Measurements from ENCODE around the gene SDHAF1.
"Not testable (repeated sequence)": the region's sequence is repeated elsewhere in the genome, so short reads cannot be mapped to it uniquely, and the experiment has no call there.

Gene SDHAF1

DNA sequence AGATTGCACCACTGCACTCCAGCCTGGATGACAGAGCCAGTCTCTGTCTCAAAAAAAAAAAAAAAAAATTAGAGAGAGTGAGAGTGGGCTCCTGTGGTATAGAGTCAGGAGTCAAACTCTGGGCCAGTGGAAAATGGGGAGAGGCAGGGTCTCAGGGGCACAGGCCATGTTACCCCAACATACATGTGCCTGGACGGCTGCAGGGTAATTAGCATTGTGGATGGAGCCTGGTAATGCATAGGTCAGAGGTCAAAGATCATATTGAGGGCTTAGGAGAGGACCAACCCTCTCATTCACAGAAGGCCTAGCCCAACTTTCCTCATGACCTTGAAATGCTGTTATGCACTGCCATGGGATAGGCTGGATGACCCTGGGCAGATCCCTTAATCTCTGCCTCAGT lies 30.6 kb downstream of the SDHAF1 start:
- no peak for DNase-seq

GRCh38 chr19:36026091-36026876 lies 31.3 kb downstream of the SDHAF1 start:
- DNase-seq, result no peak

DNA sequence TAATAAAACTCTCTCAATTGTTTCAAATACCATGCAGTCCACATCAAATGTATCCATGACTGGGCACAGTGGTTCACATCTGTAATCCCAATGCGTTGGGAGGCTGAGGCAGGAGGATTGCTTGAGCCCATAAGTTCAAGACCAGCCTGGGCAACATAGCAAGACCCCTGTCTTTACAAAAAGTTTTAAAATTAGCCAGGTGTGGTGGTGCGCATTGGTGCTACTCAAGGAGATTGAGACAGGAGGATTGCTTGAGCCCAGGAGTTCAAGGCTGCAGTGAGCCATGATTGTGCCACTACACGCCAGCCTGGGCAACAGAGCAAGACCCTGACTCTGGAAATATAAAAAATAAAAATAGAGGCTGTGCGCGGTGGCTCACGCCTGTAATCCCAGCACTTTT lies 32.7 kb downstream of the SDHAF1 start:
- DNase-seq, result no peak

GRCh38 chr19:36028313-36029041 lies 33.5 kb downstream of the SDHAF1 start:
- DNase-seq, result no peak

- no peak for DNase-seq
These were observed 35.5 kb downstream of the SDHAF1 start for GRCh38 chr19:36030264-36031148.

DNA sequence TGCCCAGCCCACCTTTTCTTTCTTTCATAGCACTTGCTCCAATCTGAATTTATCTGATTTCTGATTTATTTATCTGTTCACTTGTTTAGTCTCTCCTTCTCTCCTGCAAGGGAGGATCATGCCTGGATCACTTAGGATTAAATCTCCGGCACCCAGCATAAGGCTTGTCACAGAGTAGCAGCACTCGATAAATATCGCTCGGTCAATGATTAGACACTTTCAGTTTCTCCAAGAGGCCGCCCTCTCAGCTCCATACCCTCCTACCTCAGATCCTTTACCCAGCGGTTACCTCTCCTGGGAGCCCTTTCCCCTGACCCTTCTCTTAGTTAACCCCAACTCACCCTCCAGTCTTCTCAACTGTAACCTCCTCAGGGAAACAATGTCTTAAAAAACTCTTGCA lies 36.3 kb downstream of the SDHAF1 start:
- no peak for DNase-seq

- DNase-seq, result peak; percentile 85
These were observed 37.5 kb downstream of the SDHAF1 start, which contains the start of gene CLIP3 for GRCh38 chr19:36032251-36033104. TSS of gene CLIP3 (minus strand) at chr19:36032873. CDS start at chr19:36032357, 516 bp downstream.

- no peak for DNase-seq
These were observed 45.5 kb downstream of the SDHAF1 start for GRCh38 chr19:36040495-36040894.

DNA sequence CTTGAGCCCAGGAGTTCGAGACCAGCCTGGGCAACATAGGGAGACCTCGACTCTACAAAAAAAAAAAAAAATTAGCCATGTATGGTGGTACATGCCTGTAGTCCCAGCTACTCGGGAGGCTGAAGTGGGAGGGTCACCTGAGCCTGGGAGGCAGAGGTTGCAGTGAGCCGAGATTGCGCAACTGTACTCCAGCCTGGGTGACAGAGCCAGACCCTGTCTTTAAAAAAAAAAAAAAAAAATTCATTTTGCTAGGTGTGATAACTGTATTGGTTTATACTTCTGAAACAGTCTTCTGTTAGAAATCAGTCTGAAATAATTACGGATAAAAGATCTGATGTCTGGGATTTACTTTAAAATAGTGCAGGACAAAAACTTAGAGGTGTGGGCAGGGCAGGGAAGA lies 46.1 kb downstream of the SDHAF1 start:
- DNase-seq, result not testable (repeated sequence)

GRCh38 chr19:36041831-36042230 lies 46.8 kb downstream of the SDHAF1 start:
- no peak for DNase-seq

GRCh38 chr19:36043952-36044351 lies 49.0 kb downstream of the SDHAF1 start:
- DNase-seq, result no peak
